Activated gamma-delta T cell treated with Interleukin-2 at 50 U/mL for 16 hours (primary cell): ENCODE data around the gene LRATD1.
"Not testable (repeated sequence)": the region's sequence is repeated elsewhere in the genome, so short reads cannot be mapped to it uniquely, and the experiment has no call there.

ENCODE experiments used
- DNase-seq: peaks from one replicate; pipeline ENCODE4 v3.0.0-alpha.2; 2020

Gene LRATD1, protein sequence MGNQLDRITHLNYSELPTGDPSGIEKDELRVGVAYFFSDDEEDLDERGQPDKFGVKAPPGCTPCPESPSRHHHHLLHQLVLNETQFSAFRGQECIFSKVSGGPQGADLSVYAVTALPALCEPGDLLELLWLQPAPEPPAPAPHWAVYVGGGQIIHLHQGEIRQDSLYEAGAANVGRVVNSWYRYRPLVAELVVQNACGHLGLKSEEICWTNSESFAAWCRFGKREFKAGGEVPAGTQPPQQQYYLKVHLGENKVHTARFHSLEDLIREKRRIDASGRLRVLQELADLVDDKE

DNA sequence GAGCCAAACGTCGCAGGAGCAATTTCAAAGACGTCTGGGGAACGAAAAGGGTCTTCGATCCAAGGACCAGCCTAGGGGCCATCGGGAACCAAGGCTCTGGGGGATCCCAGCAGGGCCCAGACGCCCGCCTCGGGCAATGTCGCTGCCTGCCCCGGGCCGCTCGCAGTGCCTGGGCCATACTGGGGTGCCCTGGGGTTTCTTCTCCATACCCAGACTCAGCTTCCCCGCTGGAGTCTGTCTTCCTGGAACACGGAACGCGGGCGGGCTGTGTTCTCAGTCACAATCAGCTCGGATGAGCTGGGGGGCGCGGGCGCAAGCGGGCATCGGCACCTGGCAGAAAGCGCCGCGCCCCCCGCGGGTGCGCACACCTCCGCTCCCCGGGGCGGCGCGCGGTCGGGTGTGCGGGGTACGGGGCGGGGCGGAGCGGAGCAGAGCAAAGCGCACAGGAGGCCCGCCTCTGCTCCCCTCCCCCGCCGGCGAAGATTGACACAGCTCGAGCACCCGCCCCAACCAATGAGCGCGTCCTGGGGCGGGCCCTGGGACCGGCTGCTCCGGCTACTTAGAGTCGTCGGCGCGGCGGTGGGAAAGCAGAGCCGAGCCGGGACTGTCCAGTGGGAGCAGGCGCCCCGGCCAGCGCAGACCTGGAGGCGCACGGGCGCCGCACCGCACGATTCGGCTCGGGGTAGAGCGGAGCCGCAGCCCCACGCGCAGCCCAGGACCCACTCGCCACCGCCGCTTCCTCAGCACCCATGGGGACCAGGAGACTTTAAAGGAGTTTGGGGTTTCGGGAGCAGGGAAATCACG, at the start of gene LRATD1:
Gene LRATD1 (plus strand): TSS at position 585 of the 804 bp plus-strand sequence. CDS start 1,263 bp downstream, outside the sequence.
- DNase-seq = no peak

DNA sequence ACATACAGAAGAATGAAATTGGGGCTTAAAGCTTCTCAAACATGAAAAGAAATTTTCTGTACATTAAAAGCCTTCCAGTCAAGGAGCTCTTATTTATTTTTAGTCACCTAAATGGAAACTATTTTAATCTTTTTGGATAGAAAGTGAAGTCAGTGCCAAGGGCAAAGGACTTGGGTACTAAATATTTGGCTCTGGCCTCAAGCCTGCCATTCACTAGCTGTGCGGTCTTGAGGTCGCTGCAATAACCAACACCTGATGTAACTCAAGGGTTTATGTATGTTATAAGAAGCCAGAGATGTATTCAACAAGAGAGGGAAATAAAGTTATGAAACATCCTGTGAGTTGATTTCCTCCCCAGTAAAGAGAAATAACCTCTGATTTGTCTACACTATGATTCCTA, 49.5 kb upstream of the LRATD1 start:
- DNase-seq = no peak

DNA sequence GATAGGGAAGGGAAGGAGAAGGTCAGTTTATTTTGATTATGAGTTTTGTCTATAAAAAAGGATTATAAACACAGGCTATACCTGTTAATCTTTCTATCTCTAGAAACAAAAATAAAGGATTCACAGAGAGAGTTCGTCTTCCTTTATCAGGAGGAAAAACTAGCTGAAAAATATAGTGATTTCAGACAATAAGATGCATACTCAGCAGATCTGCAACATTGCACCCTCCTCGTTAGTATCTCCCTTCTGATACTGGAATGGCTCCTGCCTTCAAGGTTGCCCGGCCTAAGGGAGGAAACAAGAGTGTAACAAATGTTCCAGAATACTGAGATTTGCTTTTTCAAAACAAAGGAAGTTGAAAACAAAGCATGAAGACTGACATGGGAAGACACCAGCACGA, 48.7 kb upstream of the LRATD1 start:
- DNase-seq = no peak

DNA sequence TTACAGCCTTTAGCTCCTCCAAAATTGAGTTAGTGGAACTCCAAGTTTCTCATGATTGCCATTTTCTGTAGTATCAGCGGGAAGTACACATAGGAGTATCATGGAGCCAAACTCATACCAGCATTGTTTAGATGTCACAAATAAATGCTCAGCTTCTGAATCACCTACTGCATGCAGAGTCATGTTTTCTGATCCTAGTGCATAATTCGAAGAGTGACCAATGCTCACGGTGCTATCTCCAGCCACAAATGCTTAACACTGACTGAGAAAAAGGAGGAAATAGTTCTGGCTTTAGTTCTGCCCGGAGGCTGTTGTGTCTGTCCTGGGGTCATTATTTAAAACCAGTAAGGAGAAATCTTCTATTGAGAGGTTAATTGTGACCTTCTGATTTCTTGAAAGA, 45.4 kb upstream of the LRATD1 start:
- DNase-seq = no peak

DNA sequence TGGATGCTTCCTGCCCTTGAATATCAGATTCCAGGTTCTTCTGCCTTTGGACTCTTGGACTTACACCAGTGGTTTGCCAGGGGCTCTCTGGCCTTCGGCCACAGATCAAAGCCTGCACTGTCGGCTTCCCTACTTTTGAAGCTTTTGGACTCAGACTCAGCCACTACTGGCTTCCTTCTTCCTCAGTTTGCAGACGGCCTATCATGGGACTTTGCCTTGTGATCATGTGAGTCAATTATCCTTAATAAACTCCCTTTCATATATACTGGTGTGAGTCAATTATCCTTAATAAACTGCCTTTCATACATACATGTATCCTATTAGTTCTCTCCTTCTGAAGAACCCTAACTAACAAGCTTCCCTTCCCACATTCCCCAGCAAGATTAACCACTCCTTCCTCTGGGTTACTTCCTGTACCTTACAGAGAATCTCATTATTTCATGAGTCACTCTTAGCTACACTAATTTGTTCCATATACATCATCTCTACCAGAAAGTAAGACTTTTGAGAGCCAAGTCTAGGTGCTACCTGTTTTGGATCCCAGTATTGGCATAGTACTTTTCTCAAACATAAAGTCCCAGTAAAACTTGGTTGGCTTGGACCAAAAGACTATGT, 31.3 kb upstream of the LRATD1 start:
- DNase-seq = no peak

DNA sequence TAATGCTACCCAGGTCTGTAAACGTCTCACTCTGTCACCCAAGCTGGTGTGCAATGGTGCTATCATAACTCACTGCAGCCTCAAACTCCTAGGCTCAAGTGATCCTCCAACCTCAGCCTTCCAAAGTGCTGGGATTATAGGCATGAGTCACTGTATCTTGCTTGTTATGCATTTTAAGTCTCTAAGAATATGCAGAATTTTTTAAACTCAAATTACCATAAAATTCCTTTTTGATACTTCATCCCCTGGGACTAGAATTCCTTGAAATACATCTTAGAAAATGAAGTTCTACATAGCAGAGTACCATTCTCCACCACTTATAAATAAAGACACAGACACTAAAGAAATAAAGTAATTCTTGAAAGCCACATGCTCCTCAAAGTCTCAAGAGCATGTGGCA, 30.2 kb upstream of the LRATD1 start:
- no peak for DNase-seq

DNA sequence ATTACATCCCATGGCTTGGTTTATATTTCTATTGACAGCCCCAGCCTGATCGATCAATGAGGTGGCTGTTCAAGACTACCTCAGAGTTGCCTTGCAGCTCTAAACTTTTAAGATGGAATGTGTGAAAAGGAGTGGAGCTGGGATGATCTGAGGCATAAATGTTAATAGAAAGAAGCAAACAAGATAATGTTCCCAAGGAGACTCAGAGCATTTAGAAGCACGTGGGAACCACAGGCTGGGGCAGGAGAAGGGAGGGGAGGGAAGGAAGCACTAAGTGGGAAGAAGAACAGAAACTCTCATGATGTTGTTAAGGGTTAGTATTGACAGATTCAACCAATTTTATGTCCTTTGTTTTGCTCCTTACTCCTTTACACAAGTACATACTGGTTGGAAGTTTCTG, 28.8 kb upstream of the LRATD1 start:
- DNase-seq = no peak

DNA sequence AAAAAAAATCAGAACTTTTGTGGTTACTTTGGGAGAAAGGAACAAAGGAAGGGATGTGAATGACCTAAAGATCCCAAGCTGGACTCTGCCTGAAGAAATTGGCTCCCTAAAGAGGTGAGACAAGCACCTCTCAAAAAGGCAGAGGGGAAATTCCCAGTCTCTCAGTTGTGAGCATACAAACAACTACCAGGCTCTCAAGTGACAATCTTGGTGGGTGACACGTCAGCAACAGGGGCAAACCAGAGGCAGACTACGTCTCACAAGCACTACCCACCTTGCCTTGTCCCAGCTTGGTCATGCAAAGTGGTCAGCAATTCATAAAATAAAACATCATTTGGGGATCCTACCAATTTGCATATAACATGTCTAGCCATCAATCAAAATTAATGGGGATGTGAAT, 24.3 kb upstream of the LRATD1 start:
- DNase-seq = no peak

DNA sequence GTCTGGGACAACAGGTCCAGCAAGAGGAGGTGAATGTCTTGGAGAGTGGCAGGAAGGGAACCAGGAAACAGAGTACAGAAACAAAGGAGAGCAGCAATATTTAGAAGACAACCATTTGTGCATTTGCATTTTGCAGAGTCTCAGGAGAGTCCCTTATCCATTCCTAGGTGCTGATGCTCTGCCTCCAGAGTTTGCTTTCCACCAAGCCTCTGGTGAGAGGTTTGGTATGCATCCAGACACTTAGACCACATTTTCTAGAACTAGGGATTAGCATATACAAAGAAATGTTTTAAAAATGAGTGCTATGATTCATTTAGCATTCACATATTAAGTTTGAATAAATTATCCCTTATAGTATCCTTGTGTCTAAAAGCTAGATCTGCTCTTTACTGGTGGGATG, 18.5 kb upstream of the LRATD1 start:
- no peak for DNase-seq

DNA sequence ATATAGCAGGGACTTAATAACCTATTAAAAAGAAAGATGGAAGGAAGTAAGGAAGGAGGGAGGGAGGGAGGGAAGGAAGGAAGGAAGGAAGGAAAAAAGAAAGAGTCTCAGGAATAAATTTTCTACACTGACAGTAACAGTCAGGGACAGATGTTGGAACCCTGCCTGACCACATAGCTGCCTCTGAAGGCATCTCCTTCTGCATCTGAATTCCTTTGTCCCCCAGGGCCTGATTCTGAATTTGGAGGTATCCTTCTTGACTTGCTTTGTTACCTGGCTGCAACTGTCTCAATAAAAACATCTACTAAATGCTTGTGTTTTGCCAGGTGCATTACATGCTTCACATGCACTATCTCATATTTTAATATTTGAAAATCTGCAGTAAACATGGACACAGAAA, 17.4 kb upstream of the LRATD1 start:
- no peak for DNase-seq

DNA sequence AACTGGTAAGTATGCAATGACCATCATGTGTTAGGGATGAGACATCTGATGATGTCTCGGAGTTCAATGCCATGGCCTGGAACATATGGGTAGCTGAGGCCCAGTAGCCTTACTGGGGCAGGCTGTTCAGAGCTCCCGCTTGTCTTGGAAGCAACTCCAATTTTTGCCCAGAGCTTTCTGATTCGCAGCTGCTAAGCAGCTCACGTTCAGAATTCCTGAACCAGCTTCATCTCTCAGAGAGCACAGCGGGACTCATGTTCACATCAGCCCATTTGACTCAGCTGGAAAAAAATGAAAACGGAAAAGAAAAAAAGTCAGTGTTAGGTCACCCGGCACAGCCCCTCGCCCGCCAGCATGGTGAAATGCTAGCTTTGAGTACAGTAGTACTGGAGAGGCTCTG, 16.8 kb upstream of the LRATD1 start:
- no peak for DNase-seq

DNA sequence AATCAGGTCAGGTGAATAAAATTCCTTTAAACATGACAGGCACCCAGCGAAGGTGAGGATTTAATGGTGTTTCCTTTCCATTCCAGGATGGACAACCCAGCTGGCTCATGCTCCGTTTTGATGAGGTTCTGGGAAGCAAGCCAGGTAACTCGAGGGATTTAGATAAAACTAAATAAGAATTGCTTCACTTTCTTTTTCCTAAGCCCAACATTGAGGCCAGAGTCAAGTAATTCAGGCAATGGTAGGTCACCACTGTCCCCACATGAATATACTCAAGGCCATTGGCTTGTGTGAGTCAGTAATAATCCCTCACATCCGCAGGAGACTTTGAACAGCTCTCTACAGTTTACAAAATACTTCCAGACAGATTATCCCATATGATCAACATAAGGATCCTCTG, 16.2 kb upstream of the LRATD1 start:
- no peak for DNase-seq

DNA sequence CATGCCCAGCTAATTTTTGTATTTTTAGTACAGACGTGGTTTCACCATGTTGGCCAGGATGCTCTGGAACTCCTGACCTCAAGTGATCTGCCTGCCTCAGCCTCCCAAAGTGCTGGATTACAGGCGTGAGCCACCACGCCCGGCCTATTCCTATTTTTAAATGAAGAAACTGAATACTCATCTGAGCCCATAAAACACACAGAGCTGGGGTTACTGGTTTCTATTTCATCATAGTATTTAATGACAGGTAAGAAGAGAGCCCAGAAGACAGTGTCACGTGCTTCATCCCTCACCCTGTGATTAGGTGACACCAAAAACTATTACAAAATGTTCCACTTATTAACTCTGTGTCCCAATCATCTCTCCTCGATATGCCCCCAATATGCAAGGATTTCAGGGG, 15.6 kb upstream of the LRATD1 start:
- DNase-seq = no peak

DNA sequence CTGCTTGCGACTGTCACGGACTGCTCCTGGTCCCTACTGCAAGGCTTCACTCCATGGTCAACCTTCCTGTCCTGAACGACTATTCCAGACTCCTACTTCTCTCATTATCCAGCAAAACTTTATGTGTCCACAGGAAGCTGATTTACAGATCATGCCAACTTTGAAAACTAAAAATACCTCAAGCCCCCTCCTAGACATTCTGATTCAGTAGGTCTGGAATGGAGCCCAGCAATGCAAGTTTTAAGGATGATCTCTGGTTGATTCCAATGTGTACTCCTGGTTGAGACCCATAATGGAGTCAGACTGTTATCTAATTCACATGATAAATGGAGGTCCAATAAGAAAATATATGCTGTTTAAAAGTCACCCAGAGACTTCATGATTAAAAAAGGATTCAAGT, 13.1 kb upstream of the LRATD1 start:
- no peak for DNase-seq

DNA sequence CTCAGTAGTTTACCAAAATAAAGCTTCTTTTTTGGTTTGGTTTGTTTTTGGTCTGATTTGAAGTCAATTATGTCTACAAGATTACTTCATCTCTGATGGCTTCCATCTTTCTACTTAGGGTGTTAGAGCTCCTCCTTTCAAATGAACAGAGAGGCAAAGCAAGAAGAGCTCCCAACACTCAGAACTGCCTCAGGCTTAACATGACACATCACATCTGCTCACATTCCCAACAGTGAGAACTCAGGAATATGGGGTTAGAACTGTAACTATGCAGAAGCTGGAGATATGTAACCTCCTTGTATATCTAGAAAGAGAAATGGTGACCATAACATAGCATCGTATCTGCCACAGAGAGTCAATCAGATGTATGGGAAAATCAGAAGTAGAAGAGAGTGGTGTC, 11.4 kb upstream of the LRATD1 start:
- DNase-seq = no peak

DNA sequence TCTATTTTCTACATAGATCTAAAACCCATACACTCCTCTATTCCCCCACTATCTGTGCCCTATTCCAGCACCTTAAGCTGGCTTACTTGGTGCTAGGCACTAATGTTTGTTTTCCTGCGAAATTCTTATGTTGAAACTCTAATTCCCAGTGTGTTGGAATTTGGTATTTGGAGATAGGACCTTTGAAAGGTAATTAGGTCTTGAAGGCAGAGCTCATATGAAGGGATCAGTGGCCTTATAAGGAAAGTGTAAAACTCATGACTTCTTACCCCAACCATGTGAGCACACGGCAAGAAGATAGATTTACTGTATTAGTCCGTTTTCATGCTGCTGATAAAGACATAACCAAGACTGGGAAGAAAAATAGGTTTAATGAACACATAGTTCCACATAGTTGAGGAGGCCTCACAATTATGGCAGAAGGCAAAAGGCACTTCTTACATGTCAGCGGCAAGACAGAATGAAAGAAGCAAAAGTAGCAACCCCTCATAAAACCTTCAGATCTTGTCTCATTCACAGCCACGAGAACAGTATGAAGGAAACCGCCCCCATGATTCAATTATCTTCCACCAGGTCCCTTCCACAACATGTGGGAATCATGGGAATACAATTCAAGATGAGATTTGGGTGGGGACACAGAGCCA, 10.5 kb upstream of the LRATD1 start:
- DNase-seq = no peak

DNA sequence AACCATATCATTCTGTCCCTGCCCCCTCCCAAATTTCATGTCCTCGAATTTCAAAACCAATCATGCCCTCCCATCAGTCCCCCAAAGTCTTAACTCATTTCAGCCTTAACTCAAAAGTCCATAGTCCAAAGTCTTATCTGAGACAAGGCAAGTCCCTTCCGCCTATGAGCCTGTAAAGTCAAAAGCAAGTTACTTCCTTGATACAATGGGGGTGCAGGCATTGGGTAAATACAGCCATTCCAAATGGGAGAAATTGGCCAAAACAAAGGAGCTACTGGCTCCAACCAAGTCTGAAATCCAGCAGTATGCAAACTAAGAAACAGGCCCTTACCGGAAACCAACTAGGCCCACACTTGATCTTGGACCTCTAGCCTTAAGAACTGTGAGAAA, 10.0 kb upstream of the LRATD1 start:
- DNase-seq = not testable (repeated sequence)

DNA sequence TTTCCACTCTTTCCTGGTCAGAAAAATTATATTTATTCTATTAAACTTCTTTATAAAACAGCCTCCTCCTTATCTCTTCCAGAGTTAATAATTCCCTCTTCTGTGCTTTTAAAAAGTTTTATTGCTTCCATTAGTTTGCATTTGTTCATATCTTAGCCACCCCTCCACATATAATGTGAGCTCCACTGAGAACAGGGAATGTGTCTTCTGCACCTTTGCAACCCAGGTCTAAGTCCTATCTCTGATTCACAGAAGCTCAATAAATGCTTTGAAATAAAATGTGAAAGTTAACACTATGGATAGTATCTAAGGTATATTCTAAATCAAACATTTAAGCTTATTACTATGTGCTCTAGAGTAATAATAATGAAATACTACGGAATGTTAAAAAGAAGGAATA, 9.3 kb upstream of the LRATD1 start:
- DNase-seq = no peak

DNA sequence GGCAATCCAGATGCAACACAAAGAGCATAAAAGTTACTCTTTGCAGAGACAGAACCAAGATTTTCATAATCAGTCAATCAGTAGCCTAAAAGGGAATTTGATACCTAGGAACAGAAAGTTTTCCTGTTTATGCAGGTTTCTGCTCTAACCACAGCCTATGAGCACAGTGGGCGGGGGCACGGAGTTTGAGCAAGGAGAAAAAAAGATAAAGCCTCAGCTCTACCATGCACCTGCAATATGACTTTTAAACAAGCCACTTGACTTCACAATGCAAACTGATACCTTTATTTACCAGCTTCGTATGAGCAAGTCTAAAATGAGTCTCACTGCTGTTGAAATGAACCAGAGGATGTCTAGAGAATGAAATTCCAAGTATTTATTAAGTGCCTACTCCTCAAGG, 5.6 kb upstream of the LRATD1 start:
- no peak for DNase-seq

DNA sequence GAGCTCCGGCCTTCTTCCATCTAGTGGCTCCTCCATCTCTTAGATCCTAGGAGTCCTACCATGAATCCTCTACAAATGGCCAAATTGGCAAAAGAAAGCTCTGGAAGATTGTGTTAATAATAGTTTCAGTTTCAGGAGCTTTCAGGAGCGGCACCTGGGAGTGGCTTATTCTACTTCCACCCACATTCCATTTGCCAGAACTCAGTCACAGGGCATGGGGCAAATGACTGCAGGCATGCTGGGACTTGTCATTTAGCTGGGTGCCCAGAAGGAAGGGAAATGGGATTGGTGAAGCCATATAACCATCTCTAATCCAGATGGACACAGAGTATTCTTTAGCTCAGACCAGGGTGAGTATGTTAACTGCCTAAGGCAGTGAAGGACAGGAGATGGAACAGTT, 3.6 kb upstream of the LRATD1 start:
- no peak for DNase-seq

DNA sequence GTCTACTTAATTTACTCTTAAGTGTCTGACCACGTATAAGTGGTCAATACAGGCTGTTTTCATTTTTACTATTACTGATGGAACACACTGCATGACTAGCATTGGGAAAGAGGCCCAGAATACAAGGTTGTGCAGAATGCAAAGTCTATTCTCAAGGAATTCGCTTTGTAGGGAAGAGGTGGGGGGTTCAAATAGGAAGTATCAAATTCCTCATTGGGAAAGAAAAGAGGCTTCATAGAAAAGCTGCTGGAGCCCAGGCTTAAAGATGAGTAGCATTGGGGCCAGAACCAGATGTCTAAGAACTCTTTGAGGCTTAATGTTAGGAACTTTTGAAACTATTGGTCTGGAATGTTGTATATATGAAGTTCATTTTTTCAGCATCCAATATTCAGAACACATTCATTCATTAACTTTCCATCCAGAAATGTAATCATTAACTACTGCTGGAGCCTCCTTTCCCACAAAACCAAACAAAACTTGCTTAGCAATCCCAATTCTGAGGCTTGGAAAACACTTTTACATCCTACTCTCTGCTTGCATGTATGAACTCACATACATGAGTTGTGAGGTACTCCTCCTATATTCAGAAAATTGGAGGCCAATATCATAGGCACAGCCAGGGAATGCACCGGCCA, 994 bp upstream of the LRATD1 start:
- DNase-seq = no peak

DNA sequence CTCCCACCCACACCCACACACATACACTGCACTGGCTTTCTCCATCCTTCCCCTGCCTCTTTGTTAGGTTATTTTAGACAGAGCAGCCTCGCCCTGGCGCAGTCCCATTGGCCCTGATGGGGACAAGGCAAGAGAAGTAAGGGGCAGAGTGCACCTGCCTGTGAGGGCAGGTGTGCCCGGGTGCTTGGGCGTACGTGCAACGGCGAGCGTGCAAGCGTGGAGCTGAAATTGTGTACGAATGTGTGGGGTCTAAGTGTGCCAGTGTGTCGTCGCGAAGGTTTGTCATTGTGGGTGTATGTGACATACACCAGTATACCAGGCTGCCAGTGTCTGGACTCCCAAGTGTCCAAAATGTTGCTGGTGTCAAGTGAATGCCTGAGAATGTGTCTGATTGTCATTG, 544 bp downstream of the LRATD1 start:
- no peak for DNase-seq

DNA sequence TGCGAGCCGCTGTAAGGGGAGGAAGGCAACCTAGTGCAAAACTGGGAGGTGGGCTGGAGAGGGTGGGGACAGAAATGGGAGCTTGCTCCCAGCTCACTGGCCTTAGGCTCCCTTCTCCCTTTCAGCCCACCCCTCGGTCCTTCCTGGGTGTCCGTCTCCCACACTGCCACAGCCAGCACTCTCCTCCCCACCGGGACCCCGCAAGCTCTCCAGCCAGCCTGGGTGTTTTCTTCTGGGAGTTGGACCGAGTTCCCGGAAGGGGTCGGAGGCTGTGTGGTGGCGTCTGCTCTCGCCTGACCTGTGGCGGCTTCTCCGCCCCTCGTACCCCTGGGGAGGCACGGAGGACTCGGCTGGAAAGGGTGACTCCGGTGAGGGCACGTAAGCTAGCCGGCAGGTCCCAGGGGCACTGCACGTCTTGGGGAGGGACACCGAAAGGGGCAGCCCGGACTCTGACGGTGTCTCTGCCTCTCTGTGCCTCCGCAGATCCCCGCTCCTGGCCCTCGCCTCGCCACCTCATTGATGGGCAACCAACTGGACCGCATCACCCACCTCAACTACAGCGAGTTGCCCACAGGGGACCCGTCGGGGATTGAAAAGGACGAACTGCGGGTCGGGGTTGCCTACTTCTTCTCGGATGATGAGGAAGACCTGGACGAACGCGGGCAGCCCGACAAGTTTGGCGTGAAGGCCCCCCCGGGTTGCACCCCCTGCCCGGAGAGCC, 1.1 kb downstream of the LRATD1 start:
- DNase-seq = no peak
